Measurements from ENCODE around the gene PHACTR1. TPM values are rescaled to one million over a fixed set of nuclear protein-coding genes. Genes with fewer than 3 reads are reported as not detected.
A peak's percentile ranks its signal among the peaks of the same experiment; 100 is the strongest.

The PHACTR1 gene
- total RNA-seq, 1 experiment from 2014 or later = 15.5 TPM

DNA sequence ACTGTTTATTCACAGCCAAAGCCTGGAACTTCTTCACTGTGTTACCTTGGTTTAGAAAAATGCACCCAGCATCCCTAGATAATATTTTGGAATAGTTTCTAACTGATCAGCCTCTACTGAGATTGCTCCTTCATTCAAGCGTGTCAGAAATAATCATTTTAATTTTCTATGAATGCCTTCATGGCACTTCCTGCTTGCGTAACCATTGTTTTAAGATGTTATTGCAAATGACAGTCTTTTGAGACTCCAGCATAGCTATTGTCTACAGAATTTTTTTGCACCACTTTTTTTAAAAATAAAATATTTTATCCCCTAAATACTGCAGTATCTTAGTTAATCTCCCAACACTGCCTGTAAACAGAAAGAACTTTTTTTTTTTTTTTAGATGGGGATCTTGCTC lies 213.1 kb downstream of the PHACTR1 start (continued):
- TF ChIP-seq, protein P1, sequence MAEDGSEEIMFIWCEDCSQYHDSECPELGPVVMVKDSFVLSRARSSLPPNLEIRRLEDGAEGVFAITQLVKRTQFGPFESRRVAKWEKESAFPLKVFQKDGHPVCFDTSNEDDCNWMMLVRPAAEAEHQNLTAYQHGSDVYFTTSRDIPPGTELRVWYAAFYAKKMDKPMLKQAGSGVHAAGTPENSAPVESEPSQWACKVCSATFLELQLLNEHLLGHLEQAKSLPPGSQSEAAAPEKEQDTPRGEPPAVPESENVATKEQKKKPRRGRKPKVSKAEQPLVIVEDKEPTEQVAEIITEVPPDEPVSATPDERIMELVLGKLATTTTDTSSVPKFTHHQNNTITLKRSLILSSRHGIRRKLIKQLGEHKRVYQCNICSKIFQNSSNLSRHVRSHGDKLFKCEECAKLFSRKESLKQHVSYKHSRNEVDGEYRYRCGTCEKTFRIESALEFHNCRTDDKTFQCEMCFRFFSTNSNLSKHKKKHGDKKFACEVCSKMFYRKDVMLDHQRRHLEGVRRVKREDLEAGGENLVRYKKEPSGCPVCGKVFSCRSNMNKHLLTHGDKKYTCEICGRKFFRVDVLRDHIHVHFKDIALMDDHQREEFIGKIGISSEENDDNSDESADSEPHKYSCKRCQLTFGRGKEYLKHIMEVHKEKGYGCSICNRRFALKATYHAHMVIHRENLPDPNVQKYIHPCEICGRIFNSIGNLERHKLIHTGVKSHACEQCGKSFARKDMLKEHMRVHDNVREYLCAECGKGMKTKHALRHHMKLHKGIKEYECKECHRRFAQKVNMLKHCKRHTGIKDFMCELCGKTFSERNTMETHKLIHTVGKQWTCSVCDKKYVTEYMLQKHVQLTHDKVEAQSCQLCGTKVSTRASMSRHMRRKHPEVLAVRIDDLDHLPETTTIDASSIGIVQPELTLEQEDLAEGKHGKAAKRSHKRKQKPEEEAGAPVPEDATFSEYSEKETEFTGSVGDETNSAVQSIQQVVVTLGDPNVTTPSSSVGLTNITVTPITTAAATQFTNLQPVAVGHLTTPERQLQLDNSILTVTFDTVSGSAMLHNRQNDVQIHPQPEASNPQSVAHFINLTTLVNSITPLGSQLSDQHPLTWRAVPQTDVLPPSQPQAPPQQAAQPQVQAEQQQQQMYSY (CRISPR knock-in tag; IDR thresholded peaks at IDR 0.05) = no peak
- TF ChIP-seq, protein P2, sequence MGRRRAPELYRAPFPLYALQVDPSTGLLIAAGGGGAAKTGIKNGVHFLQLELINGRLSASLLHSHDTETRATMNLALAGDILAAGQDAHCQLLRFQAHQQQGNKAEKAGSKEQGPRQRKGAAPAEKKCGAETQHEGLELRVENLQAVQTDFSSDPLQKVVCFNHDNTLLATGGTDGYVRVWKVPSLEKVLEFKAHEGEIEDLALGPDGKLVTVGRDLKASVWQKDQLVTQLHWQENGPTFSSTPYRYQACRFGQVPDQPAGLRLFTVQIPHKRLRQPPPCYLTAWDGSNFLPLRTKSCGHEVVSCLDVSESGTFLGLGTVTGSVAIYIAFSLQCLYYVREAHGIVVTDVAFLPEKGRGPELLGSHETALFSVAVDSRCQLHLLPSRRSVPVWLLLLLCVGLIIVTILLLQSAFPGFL (CRISPR knock-in tag; IDR thresholded peaks at IDR 0.05; ENCODE audit: borderline replicate concordance) = no peak
- TF ChIP-seq, protein P3, sequence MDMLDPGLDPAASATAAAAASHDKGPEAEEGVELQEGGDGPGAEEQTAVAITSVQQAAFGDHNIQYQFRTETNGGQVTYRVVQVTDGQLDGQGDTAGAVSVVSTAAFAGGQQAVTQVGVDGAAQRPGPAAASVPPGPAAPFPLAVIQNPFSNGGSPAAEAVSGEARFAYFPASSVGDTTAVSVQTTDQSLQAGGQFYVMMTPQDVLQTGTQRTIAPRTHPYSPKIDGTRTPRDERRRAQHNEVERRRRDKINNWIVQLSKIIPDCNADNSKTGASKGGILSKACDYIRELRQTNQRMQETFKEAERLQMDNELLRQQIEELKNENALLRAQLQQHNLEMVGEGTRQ (CRISPR knock-in tag; IDR thresholded peaks at IDR 0.05) = no peak
- TF ChIP-seq GRHL2 (CRISPR knock-in tag; IDR thresholded peaks at IDR 0.05; ENCODE audit: insufficient replicate concordance, severe bottlenecking) = no peak
- TF ChIP-seq, protein P4, sequence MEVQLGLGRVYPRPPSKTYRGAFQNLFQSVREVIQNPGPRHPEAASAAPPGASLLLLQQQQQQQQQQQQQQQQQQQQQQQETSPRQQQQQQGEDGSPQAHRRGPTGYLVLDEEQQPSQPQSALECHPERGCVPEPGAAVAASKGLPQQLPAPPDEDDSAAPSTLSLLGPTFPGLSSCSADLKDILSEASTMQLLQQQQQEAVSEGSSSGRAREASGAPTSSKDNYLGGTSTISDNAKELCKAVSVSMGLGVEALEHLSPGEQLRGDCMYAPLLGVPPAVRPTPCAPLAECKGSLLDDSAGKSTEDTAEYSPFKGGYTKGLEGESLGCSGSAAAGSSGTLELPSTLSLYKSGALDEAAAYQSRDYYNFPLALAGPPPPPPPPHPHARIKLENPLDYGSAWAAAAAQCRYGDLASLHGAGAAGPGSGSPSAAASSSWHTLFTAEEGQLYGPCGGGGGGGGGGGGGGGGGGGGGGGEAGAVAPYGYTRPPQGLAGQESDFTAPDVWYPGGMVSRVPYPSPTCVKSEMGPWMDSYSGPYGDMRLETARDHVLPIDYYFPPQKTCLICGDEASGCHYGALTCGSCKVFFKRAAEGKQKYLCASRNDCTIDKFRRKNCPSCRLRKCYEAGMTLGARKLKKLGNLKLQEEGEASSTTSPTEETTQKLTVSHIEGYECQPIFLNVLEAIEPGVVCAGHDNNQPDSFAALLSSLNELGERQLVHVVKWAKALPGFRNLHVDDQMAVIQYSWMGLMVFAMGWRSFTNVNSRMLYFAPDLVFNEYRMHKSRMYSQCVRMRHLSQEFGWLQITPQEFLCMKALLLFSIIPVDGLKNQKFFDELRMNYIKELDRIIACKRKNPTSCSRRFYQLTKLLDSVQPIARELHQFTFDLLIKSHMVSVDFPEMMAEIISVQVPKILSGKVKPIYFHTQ (CRISPR knock-in tag; IDR thresholded peaks at IDR 0.05) = no peak
- TF ChIP-seq, protein P5, sequence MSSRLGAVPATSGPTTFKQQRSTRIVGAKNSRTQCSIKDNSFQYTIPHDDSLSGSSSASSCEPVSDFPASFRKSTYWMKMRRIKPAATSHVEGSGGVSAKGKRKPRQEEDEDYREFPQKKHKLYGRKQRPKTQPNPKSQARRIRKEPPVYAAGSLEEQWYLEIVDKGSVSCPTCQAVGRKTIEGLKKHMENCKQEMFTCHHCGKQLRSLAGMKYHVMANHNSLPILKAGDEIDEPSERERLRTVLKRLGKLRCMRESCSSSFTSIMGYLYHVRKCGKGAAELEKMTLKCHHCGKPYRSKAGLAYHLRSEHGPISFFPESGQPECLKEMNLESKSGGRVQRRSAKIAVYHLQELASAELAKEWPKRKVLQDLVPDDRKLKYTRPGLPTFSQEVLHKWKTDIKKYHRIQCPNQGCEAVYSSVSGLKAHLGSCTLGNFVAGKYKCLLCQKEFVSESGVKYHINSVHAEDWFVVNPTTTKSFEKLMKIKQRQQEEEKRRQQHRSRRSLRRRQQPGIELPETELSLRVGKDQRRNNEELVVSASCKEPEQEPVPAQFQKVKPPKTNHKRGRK (CRISPR knock-in tag; IDR thresholded peaks at IDR 0.05; ENCODE audit: borderline replicate concordance) = no peak
- TF ChIP-seq, protein P6, sequence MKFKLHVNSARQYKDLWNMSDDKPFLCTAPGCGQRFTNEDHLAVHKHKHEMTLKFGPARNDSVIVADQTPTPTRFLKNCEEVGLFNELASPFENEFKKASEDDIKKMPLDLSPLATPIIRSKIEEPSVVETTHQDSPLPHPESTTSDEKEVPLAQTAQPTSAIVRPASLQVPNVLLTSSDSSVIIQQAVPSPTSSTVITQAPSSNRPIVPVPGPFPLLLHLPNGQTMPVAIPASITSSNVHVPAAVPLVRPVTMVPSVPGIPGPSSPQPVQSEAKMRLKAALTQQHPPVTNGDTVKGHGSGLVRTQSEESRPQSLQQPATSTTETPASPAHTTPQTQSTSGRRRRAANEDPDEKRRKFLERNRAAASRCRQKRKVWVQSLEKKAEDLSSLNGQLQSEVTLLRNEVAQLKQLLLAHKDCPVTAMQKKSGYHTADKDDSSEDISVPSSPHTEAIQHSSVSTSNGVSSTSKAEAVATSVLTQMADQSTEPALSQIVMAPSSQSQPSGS (CRISPR knock-in tag; IDR thresholded peaks at IDR 0.05; ENCODE audit: borderline replicate concordance, low read depth) = no peak
- TF ChIP-seq, protein P7, sequence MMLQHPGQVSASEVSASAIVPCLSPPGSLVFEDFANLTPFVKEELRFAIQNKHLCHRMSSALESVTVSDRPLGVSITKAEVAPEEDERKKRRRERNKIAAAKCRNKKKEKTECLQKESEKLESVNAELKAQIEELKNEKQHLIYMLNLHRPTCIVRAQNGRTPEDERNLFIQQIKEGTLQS (CRISPR knock-in tag; conservative IDR thresholded peaks at IDR 0.05) = no peak

DNA sequence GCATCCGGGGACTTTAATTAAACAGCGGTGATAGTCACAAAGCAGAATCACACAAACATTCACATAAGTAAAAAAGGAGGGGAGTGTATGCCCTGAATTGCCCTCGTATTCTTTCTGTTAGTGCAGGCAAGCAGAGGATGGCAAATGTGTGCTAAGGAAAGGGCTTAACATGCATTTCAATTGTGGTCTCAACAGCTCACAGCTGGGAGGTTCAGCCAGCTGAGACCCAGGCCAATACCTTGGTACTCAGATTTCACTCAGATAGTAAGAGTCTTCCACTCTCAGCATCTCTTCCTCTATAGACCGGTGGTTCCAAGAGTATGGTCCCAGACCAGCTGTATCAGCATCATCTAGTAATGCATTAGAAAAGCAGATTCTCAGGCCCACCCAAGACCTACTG lies 215.1 kb downstream of the PHACTR1 start:
- POLR2A ChIA-PET = no interaction called here
- Mint-ChIP-seq H3K27ac (no peak overlapping the region), H3K4me1 (peaks cover 17% of the 10 kb centered on the region), H3K9me3 (peaks cover 3% of the 10 kb centered on the region; the same call in 1 of the 2 replicates), H3K27me3 (ENCODE audit: low read depth) (no peaks in the 10 kb centered on the region), H3K36me3 (no peaks in the 10 kb centered on the region), H3K4me3 (no peak overlapping the region)
- ATAC-seq (peak; percentile 85), DNase-seq (ENCODE audit: low spot score) (no peak)
- CTCF ChIA-PET = no interaction called here
- TF ChIP-seq ZNF219 (CRISPR knock-in tag; IDR thresholded peaks at IDR 0.05; ENCODE audit: borderline replicate concordance) (no peak), ETV6 (CRISPR knock-in tag; IDR thresholded peaks at IDR 0.05) (no peak), RELA (CRISPR knock-in tag; IDR thresholded peaks at IDR 0.05; ENCODE audit: borderline replicate concordance) (no peak), NFYB (CRISPR knock-in tag; conservative IDR thresholded peaks at IDR 0.05; ENCODE audit: low read depth) (no peak), TEAD1 (CRISPR knock-in tag; IDR thresholded peaks at IDR 0.05) (no peak), SMAD3 (CRISPR knock-in tag; IDR thresholded peaks at IDR 0.05; ENCODE audit: borderline replicate concordance) (no peak), GTF2I (CRISPR knock-in tag; conservative IDR thresholded peaks at IDR 0.05) (no peak), NFATC4 (CRISPR knock-in tag; IDR thresholded peaks at IDR 0.05) (no peak), ZNF423 (CRISPR knock-in tag; IDR thresholded peaks at IDR 0.05) (no peak), ZNF138 (CRISPR knock-in tag; conservative IDR thresholded peaks at IDR 0.05) (no peak)
- TF ChIP-seq, protein P8, sequence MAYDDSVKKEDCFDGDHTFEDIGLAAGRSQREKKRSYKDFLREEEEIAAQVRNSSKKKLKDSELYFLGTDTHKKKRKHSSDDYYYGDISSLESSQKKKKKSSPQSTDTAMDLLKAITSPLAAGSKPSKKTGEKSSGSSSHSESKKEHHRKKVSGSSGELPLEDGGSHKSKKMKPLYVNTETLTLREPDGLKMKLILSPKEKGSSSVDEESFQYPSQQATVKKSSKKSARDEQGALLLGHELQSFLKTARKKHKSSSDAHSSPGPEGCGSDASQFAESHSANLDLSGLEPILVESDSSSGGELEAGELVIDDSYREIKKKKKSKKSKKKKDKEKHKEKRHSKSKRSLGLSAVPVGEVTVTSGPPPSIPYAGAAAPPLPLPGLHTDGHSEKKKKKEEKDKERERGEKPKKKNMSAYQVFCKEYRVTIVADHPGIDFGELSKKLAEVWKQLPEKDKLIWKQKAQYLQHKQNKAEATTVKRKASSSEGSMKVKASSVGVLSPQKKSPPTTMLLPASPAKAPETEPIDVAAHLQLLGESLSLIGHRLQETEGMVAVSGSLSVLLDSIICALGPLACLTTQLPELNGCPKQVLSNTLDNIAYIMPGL (CRISPR knock-in tag; IDR thresholded peaks at IDR 0.05) = no peak
- TF ChIP-seq, protein P9, sequence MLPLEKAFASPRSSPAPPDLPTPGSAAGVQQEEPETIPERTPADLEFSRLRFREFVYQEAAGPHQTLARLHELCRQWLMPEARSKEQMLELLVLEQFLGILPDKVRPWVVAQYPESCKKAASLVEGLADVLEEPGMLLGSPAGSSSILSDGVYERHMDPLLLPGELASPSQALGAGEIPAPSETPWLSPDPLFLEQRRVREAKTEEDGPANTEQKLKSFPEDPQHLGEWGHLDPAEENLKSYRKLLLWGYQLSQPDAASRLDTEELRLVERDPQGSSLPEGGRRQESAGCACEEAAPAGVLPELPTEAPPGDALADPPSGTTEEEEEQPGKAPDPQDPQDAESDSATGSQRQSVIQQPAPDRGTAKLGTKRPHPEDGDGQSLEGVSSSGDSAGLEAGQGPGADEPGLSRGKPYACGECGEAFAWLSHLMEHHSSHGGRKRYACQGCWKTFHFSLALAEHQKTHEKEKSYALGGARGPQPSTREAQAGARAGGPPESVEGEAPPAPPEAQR (CRISPR knock-in tag; IDR thresholded peaks at IDR 0.05) = no peak

Data from WTC11 (cell line).